ENCODE data around the gene HSF2BP.
"Not testable (repeated sequence)": the region's sequence is repeated elsewhere in the genome, so short reads cannot be mapped to it uniquely, and the experiment has no call there.

Gene HSF2BP

DNA sequence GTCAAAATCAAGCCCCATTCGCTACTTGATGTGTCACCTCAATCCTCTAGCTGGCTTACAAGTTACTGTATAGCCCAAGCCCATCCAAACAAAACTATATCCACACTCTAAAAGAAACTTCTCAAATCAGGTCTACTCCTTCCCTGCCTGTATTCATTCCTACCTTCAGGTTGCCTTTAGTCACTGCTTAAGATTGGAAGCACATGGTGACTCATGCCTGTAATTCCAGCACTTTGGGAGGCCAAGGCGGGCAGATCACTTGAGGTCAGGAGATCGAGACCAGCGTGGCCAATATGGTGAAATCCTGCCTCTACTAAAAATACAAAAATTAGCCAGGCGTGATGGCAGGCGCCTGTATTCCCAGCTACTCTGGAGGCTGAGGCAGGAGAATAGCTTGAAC is 7.4 kb downstream of the HSF2BP start:
- not testable (repeated sequence) for DNase-seq (ENCODE audit: low spot score)

DNA sequence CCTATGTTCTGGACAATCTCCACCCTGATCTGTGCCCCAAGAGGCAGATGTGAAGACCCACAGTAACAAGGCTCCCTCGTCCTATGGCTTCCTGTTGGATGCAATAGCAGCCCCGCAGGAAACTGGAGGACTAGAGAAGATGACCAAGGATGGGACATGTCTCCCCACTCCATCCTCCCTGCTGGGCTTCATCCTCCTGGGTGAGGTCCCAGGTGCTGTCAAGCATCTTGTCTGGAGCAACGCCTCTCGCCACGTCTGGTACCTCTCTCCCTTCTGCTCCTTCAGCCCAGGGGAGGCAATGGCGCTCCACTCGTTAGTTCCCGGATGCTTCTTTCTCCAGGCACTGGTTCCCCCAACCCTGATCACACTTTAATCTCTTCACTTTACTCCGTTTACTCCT is 11.1 kb downstream of the HSF2BP start:
- no peak for DNase-seq (ENCODE audit: low spot score)

DNA sequence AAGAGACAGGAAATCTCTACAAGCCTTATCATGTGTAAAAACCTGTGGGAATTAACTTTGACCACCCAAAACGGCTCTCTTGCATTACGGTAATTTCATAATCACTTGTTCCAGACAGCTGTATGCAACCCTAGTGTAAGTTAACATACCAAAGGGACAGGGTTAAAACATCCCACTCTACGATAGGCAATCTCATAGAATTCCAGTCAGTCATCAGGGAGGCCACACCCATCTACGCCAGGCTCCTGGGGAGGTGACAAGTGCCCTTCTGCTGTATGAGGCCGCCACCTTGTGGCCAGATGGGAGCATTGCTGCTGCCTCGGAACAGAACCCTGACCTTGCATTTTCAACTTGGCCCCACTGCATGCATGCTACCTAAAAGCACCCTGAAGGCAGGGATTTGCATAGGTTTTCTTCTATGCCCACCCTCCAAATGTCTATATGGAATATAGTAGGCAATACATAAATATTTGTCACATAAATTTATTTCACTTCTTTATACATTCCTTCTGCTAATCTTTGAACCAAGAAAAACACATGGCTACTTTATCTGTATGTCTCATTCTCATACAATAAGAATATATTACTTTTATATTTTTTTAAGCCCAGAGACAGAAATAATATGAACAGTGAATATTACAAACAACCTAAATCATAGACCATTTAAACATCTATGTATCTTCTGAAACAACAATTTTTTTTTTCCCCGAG is 12.6 kb downstream of the HSF2BP start:
- peak; percentile 92 for DNase-seq (ENCODE audit: low spot score)

DNA sequence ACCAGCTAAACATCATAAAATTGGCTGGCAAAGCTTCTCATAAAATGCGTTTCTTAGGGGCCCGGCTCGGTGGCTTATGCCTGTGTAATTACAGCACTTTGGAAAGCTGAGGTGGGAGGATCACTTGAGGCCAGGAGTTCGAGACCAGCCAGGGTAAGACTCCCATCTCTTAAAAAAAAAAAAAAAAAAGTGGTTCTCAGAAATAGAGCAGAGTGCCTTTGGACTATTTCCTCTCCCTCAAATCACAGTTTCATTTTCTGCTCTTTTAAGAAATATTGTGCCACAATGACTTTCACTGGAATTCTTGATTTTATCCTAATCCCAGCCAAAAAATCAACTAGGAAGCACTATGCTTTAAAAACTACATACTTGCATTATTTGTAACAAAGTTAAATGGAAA is 13.3 kb downstream of the HSF2BP start:
- DNase-seq (ENCODE audit: low spot score): no peak

DNA sequence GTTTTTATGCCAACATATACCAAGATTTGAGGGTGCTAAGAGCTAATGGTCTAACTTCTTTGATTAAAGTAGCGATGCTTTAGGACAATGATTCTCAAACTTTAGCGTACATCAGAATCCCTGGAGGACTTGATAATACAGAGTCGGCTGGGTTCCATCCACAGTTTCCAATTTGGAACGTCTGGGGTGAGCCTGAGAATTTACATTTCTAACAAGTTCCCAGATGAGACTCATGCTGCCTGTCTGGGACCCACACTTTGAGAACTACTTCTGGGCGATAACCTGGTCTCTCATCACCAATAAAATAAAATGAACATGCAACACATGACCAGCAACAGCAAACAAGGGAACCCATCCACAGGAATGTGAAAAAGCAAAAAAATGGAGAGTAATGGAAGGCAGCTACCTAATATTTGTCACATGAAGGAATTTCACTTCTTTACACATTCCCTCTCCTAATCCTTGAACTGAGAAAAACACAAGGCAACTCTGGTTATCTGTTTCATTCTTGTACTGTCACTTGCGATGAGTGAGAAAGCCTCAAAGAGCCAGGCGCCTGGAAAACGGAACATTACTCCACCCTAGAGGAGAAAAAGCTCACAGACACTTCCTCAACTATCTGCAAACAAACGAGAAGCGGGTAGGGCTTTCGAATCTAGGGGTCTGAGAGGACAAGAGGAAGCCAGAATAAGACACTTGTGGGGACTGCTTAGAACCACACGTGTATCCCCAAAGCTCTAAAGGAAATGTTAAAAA is 14.0 kb downstream of the HSF2BP start:
- peak; percentile 76 for DNase-seq (ENCODE audit: low spot score)

DNA sequence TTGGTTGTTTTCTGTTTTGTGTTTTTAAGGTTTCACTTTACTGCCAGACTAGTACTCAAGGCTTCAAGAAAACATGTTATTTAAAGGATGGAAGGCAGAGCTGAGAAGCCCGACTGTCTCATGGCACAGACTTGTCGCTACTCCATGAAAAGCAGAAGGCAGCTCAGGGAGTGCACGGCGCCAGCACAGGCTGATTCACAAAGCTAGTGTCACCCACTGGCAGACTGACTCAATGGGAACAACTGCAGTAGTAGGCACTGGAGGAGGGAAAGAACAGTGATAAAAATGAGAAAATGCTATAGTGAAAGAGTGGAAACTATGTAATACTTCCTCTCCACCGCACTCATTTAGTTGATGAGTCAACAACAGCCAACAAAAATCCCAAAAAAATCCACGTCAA is 14.7 kb downstream of the HSF2BP start:
- DNase-seq (ENCODE audit: low spot score): peak; percentile 35

DNA sequence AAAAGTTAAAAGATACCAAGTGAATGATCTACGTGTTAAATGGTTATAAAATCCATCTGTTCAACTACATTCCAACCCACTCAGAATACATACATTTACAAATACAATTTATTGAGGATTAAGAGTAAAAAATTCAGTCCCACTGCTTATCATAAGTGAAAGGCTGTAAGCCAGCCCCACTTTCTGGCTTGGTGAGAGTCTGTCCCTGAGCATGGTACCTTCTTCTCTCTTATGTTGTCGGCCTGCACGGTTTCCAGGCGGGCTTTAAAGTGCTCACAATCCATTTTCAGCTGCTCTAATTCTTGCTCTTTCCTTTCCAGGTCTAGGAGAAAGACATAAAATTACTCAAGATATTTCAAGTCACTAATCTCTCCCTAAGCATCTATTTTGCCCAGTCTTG is 15.2 kb downstream of the HSF2BP start:
- no peak for DNase-seq (ENCODE audit: low spot score)

DNA sequence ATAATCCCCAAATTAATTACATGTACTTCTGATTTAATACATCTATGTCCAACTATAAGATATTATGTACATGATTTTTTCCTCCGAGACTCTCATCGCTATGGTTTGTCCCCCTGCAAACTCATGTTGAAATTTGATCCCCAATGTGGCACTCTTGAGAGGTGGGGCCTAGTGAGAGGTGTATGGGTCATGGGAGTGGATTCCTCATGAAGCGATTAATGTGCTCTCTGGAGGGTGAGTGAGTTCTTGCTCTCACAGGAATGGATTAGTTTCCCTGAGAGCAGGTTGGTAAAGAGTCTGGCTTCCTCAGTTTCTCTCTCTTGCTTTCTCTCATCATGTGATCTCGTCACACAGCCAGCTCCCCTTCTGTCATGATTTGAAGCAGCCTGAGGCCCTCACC is 16.1 kb downstream of the HSF2BP start:
- no peak for DNase-seq (ENCODE audit: low spot score)

DNA sequence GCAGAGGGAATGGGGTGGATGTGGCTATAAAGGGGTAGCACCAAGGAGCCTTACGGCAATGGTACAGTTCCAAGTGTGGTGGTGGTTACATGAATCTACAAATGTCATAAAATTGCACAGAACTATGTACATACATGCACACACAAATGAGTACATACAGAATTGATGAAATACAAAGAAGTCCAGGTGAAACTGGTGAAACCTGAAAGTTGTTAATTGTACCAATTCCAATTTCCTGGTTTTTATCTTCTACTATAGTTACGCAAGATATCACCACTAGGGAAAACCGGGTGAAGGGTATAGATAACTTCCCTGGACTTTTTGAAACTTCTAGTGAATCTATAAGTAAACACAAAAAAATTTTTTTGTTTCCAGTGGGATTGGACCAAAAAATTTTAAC is 18.9 kb downstream of the HSF2BP start:
- no peak for DNase-seq (ENCODE audit: low spot score)

DNA sequence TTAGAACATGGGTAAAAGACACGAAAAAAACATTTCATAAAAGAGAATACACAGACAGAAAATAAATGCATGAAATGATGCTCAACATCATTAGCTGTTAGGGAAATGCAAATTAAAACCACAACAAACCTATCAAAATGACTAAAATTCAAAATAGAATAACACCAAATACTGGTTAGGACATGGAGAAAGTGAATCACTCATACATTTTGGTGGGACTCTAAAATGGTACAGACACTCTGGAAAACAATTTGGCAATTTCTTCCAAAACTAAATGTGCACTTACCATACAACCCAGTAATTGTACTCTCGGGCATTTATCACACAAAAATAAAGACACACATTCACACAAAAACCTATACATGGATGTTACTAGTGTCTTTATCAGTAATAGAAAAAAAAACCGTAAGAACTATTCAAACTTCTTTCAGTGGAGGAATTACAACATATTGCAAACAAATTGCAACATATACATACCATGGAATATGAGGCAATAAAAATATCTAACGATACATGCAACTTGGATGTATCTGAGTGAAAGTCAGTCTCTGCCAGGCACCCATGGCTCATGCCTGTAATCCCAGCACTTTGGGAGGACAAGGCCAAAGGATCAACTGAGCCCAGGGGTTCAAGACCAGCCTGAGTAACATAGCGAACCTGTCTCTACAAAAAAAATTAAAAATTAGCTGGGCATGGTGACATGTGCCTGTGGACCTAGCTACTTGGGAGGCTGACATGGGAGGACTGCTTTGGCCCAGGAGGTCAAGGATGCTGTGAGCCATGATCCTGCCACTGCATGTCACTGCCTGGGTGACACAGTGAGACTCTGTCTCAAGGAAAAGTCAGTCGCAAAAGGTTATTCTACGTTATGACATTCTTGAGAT is 19.6 kb downstream of the HSF2BP start:
- peak; percentile 37 for DNase-seq (ENCODE audit: low spot score)

DNA sequence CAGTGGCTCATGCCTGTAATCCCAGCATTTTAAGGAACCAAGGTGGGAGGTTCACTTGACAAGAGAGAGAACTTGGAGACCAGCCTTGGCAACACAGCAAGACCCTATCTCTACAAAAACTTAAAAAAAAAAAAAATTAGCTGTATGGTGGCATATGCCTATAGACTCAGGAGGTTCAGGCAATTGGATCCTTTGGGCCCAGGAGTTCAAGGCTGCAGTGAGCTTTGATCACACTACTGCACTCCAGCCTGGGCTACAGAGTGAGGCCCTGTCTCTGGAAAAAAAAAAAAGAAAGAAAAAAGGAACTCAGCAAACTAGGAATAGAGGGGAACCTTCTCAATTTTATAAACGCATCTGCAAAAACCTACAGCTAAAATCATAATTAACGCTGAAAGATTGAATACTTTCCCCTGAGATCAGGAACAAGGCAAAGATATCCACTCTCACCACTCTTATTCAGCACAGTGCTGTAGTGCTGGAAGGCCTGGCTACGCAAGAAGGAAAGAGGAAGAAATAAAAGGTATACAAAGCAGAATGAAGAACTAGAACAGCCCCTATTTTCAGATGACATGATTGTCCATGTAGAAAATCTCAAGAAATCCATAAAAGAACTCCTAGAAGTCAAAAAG is 21.6 kb downstream of the HSF2BP start:
- DNase-seq (ENCODE audit: low spot score): no peak

DNA sequence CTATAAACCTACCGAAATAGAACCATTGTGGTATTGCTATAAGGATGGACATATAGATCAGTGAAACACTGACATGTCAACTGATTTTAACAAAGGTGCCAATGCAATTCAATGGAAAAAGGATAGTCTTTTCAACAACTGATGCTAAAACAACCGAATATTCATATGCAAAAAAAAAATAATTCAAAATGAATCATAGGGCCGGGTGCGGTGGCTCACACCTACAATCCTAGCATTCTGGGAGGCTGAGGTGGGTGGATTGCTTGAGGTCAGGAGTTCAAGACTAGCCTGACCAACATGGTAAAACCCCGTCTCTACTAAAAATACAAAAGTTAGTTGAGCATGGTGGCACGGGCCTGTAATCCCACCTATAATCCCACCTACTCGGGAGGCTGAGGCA is 23.9 kb downstream of the HSF2BP start:
- DNase-seq (ENCODE audit: low spot score): no peak

DNA sequence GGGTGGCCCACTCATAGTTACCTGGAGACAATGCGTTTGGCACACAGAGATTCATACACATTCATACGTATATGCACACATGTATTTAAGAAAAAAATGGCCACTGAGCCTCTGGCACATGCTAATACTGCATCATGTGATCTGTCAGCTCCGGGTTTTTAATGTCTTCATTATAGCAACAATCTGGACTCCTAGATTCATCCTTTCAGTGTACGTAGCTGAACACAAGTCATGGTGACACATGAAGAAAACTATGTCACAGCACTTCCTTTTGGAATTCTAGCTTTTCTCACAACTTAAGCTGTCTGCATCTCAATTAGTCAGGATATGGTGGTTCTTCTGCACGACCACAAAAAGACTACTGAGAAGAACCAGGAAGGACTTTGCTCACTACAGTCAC is 24.7 kb downstream of the HSF2BP start:
- peak; percentile 57 for DNase-seq (ENCODE audit: low spot score)

DNA sequence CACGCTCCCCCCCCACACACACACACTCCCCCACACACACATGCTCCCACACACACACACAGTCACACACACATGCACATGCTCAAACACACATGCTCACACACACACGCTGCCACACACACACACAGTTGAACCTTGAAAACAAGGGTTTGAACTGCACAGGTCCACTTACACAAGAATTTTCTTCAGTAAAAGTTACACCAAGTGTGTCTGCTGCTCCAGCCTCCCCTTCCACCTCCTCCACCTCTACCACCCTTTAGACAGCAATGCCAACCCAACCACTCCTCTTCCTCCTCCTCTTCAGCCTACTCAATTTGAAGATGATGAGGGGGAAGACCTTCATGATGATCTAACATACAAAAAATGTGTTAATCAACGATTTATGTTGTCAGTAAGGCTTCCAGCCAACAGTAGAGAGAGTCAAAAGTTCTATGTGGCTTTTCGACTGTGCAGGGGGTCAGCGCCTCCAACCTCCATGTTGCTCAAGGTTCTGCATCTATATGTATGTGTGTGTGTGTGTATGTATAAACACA is 26.8 kb downstream of the HSF2BP start:
- no peak for DNase-seq (ENCODE audit: low spot score)

DNA sequence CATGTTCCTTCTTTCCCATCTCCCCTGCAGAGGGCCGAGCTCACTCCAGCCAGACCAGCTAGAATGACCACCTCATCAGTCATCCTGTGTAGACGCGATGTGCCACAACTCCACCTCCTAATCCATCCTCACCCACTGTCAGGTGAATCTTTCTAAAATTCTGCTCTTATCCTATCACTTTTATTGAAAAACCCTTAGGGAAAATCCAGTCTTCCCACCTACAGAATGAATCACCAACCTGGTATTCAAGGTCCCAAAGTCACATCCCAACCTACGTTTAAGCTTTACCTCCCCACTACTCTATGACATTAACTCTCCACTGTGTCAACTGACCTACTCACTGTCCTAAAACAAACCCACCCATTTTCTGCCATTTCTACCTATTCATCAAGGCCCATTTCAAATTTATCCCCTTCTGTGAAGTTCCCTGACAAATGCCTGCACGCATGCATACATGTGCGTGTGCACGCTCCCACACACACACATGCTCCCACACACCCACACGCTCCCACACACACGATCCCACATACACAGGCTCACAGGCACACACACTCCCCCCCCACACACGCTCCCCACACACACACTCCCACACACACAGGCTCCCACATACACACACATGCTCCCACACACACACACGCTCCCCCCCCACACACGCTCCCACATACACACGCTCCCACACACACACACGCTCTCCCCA is 27.7 kb downstream of the HSF2BP start:
- DNase-seq (ENCODE audit: low spot score): no peak

DNA sequence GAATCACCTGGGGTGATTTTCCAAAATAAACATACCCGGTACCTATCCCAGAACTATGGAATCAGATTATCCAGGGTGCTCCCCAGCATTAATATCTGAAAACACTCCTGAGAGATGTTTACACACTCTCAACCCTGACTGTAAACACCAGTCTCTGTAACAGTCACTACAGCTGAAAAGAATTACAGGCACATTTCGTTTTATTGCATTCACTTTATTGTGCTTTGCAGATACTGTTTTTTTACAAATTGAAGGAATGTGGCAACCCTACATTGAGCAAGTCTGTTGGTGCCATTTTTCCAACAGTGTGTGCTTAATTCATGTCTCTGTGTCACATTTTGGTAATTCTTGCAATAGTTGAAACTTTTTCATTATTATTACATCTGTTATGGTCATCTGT is 31.8 kb downstream of the HSF2BP start:
- no peak for DNase-seq (ENCODE audit: low spot score)

DNA sequence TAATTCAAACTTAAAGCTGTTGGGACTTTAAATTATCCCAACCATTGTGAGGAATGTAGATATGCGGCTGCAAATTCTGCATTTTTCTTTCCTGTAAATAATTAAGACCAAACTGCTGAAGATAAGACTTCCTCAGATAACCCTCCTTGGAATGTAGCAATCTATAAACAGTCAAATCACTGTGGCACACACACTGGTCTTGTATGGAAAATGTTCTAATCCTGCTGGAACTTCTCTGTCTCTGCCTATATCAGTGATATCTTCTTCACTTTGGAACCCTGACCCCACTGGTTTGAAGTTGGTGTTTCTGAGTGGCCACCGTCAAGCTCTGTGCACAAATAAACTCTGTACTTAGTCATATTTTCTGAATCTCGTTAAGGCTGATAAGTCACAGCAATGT is 32.9 kb downstream of the HSF2BP start:
- no peak for DNase-seq (ENCODE audit: low spot score)

DNA sequence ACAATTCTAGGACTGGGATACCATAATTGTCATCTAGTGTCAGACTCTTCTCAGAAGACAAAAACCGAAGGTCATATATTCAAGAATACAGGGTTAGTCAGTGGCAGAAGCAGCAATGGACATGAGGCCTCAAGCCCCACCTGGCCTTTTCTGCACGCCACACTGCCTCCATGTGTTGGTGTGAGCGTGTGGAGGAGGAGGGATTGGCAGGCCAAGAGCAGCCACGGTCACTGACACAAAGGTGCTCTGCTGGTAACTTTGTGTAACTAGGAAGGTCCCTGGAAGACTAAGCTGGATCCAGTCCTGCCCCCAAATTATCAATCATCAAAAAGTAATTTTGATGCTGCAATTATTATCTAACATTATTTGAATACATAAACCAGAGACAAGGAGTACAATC is 34.9 kb downstream of the HSF2BP start:
- no peak for DNase-seq (ENCODE audit: low spot score)

DNA sequence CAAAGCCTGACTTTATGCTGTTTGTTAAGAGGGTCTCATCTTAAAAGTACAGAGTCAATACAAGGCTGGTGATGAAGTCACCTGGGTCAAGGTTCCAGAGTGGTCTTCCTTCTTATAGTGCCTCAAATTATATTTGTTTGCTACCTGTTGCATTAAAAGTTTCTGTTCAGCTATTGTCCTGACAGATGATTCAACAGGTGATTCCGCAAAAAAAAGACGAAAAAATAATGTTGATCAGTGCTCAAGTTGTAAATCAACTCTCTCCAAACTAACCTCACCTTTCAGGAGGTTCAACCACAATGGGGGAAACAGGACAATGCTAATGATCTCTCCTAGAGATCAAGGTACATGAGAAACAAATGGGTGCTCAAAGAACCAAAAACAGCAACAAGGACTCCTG is 35.7 kb downstream of the HSF2BP start:
- no peak for DNase-seq (ENCODE audit: low spot score)

DNA sequence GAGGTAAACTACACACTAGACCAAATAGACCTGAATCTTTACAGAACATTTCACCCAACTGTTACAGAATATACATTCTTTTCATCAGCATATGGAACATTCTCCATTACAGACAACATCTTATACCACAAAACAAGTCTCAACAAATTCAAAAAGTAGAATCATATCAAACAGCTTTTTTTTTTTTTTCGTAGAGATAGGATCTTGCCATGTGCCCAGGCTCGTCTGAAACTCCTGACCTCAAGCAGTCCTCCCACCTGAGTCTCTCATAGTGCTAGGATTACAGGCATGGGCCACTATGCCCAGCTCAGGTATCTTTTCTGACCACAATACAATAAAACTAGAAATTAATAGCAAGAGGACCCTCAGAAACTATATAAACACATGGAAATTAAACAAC is 36.5 kb downstream of the HSF2BP start:
- no peak for DNase-seq (ENCODE audit: low spot score)

DNA sequence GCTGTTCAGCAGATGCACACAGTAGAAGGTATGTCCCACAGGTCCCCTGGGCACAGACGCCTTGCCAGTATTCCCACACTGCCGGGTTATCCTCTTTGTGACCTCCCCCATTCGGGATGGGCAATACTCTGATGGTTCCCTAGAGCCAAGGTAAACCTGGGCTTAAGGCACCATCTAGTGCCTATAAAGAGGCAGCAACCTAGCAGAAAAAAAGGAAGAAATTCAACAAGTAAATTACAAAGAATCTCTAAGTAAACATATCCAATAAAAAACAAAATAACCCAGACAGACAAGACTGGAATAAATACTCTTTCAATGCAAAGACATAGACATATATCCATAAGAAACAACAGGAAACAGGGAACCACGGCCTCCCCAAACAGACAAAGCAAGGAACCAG is 39.4 kb downstream of the HSF2BP start:
- no peak for DNase-seq (ENCODE audit: low spot score)

DNA sequence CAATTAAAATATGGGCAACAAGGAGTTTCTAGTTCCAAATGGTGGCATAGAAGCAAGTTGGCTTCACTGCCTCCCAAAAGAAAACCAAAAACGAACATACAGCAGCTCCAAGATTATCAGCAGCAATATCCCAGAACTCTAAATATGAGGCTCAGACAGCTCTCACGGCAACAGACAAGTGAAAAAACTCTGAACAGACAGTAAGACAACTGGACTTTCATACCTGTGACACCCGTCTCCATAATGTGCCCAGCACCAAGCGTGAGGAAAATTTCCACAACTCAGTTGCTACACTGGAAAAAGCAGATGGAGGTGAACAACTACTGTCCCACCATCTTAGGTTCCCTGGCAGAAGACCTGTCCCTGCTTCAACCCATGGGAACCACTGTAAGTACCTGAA is 39.9 kb downstream of the HSF2BP start:
- no peak for DNase-seq (ENCODE audit: low spot score)

All from AG20443 (cell line).